Central memory CD4-positive, alpha-beta T cell (primary cell): ENCODE results near the gene GATA2.

Experiments used
- DNase-seq: peaks from one replicate; pipeline ENCODE4 v3.0.0; 2022

GATA2 gene

GRCh38 chr3:128472449-128473179 is 20.4 kb downstream of the GATA2 start:
- DNase-seq: no peak

- DNase-seq: no peak
Measured at GRCh38 chr3:128471720-128472119, 21.3 kb downstream of the GATA2 start.

- DNase-seq: no peak
Measured at GRCh38 chr3:128471110-128471509, 21.9 kb downstream of the GATA2 start.

- DNase-seq: no peak
Measured at GRCh38 chr3:128470134-128470899, 22.7 kb downstream of the GATA2 start.

DNA sequence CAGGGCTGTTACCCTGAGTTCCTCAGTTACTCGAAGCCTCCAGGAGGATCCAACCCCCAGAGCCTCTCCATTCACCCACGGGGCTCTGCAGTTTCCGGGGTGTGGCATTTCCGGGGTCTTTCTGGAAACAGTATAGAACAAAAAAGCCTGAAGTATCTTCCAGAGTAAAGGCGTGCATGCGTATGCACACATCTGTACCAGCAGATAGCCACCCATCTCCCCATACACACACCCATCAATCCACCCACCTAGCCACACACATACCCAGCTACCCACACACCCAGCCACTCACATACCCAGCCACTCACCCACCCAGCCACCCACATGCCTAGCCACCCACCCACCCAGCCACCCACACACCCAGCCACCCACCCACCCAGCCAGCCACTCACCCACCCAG is 23.4 kb downstream of the GATA2 start:
- no peak for DNase-seq

- no peak for DNase-seq
Measured at GRCh38 chr3:128468791-128469527, 24.0 kb downstream of the GATA2 start.

DNA sequence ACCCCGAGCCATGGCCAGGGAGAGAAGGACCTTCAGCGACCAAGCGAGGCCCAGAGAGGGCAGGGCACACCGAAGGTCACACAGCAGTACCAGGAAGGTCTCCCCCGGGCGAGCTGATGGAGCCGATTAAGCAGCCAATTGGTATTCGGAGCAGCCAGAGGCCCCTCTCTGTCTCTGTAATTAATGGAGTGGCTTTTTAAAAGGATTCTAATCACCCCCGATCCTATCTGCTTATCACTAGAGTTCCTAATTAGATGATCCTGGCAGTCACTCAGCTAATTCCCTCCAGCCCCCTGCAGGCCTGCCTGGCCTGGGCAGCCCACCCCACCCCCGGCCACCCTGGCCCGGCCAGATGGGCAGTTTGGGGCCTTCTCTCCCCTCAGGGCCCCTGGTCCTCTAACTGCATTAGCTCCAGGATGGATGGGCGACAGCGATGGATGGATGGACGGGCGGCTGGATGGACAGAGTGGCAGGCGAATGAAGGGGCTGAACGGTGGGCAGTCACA is 24.7 kb downstream of the GATA2 start:
- no peak for DNase-seq

- peak; percentile 48 for DNase-seq
Measured at GRCh38 chr3:128466840-128467541, 26.0 kb downstream of the GATA2 start, which contains the start of gene DNAJB8. TSS of gene DNAJB8 (minus strand) at chr3:128466890. CDS start at chr3:128463245, 3,645 bp downstream.

DNA sequence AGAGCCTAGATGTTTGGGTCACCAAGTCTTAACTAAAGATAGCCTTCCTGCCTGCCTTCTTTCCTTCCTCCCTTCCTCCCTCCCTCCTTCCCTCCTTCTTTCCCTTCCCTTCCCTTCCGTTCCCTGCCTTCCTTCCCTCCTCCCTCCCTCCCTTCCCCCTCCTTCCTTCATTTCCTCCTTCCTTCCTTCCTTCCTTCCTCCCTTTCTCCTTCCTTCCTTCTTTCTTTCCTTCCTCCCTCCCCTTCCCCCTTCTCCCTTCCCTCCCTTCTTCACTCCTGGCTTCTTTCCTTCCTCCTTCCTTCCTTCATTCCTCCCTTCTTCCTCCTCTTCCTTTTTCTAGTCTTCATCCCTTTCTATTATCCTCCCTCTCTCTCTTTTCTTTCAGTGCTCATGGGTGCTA is 28.3 kb downstream of the GATA2 start:
- no peak for DNase-seq

GRCh38 chr3:128464188-128464587 is 28.8 kb downstream of the GATA2 start:
- no peak for DNase-seq

- no peak for DNase-seq
Measured at GRCh38 chr3:128463771-128464170, 29.2 kb downstream of the GATA2 start.

GRCh38 chr3:128463354-128463753 is 29.6 kb downstream of the GATA2 start:
- DNase-seq: no peak

GRCh38 chr3:128462931-128463330 is 30.1 kb downstream of the GATA2 start:
- no peak for DNase-seq

DNA sequence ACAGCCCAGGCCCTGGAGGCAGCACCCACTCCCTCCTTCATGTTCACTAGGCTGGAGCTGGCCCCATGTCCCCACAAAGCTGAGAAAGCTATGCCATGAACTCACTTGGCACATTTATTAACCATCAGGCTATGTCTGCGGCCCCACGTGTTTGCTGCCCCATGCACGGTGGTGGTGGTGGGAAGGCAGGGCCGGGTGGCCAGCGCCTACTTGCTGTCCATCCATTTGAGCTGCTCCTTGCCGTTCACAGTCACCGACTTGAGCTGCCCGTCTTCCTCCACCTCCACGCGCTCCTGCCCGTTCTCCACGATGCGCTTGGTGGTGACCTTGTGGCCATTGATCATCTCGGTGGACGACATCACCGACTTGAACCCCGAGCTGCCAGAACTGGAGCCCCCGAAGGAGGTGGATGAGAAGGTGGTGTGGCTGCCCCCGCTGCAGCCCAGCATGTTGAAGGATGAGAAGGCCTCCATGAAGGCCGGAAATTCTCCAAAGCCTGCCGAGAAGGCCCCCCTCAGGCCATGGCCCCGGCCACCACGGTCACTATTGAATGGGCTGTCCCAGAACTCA is 30.6 kb downstream of the GATA2 start:
- no peak for DNase-seq

DNA sequence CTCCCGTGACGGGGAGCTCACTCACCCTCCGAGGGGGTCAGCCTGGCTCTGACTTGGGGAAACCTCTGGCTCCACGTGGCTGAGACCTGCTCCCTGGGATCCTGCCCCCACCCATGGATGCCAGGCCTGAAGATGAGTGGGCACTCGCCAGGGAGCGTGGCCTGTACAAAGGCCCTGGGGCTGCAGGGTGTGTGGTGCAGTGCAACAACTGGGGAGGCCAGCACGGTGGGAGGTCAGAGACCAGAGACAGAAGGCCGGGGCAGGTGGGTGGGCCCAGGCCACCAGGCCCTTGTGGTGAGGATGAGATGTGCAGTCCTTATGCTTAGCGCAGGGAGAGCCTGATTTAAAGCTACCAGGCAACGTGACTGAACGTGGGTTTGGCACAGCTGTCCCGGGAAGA is 31.3 kb downstream of the GATA2 start:
- DNase-seq: no peak

- no peak for DNase-seq
Measured at GRCh38 chr3:128459461-128459820, 33.6 kb downstream of the GATA2 start.

DNA sequence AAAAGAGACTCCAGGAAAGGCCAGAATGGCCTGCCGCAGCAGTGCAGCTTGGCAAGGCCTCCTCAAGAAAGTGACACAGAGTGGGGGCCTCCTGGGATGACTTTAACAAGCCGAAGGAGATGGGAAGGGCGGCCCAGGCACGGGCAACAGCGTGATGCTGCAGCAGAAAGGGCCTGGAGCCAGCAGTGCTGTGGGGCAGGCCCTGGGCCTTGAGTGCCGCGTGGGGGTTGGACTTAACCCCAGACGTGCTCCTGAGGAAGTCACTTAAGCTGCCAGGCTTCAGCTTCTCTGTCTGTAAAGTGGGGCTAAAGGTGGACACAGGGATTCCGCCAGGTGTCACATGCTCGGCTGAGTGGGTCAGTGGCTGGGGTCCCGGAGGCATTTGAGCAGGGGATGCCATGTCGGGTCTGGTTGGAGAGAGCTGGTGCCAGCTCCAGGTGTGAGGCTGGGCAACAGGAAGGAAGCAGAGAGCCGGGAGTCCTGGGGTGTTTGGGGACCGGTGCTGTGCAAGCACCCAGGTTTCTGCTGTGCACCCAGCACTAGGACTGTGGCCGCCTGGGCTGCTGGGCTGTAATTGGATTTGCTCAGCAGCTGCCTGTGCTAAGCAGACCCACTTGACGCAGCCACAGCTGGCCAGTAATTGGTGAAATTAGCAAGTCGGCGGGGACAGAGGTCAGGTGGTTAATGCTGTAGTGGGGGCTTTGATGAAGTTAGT is 34.1 kb downstream of the GATA2 start:
- no peak for DNase-seq

DNA sequence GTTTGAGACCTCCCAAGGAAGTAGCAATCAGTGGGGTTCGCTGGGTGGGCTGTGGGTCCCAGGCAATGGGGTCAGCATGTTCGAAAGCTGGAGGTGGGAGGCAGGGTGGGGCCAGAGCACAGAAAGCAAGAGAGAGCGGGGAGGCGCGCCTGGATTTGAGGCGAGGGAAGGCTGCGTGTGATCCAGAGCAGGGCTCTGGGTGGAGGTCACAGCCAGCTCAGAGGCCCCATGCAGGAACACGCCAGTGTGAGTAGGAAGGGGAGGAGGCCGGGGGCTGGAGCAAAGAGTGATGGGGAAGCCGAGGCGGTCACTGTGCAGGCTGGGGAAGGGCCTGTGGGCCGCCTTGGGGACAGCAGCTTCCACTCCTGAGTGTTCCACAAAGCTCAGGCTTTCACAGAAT is 35.1 kb downstream of the GATA2 start:
- DNase-seq: no peak

- DNase-seq: no peak
Measured at GRCh38 chr3:128456776-128457715, 36.0 kb downstream of the GATA2 start.
